Thymus (tissue), 11 donors: ENCODE measurements around the gene TMEM255B. TPM values are rescaled to one million over a fixed set of nuclear protein-coding genes. Genes with fewer than 3 reads are reported as not detected.
"Not testable (repeated sequence)": the region's sequence is repeated elsewhere in the genome, so short reads cannot be mapped to it uniquely, and the experiment has no call there.

Experiments used
- DNase-seq, 9 donors: peaks; one replicate each; pipeline ENCODE4 v3.0.0-alpha.2; 2013; ENCODE audit warnings: low spot score in 9 of 9, low read depth in 6 of 9, missing footprints in 1 of 9
- H3K27ac ChIP-seq, 2 donors: one replicate each; pipeline ENCODE4 v1.5.1; 2013; ENCODE audit warnings: control low read depth in 1 of 2, low read depth in 1 of 2, low read length in 1 of 2, mild to moderate bottlenecking in 1 of 2, moderate library complexity in 1 of 2
- H3K27me3 ChIP-seq, 2 donors: one replicate each; pipeline ENCODE4 v1.5.1; 2013; ENCODE audit warnings: low read length in 1 of 2; ENCODE audit not compliant: control insufficient read depth in 2 of 2, insufficient read depth in 1 of 2
- H3K36me3 ChIP-seq, 2 donors: one replicate each; pipeline ENCODE4 v1.5.1; 2013; ENCODE audit warnings: low read length in 1 of 2, mild to moderate bottlenecking in 1 of 2, moderate library complexity in 1 of 2; ENCODE audit not compliant: control insufficient read depth in 2 of 2, insufficient read depth in 2 of 2
- H3K4me1 ChIP-seq, 2 donors: one replicate each; pipeline ENCODE4 v1.5.1; 2013; ENCODE audit warnings: low read length in 2 of 2; ENCODE audit not compliant: control insufficient read depth in 2 of 2, insufficient read depth in 2 of 2
- H3K4me3 ChIP-seq, 2 donors: one replicate each; pipeline ENCODE4 v1.5.1; 2013; ENCODE audit warnings: low read length in 2 of 2, control low read depth in 1 of 2, mild to moderate bottlenecking in 1 of 2
- H3K9me3 ChIP-seq, 2 donors: one replicate each; pipeline ENCODE4 v1.5.1; 2013; ENCODE audit warnings: low read length in 1 of 2, mild to moderate bottlenecking in 1 of 2; ENCODE audit not compliant: control insufficient read depth in 2 of 2, insufficient read depth in 1 of 2
- WGBS: extraction: QIAGEN DNeasy Blood & Tissue Kit; methylation state at CpG from one replicate; pipeline ENCODE4 v1.1.7; 2013; 5-methylcytosine and 5-hydroxymethylcytosine counted together
- polyA plus RNA-seq: library from polyadenylated mRNA; stranded (reverse); fragments of 200-250 nt; gene quantifications from one replicate; pipeline ENCODE4 v1.2.3, GENCODE V29; 2013
- total RNA-seq: library from RNA; stranded (reverse); fragments of 120-200 nt; gene quantifications from one replicate; pipeline ENCODE4 v1.2.4, GENCODE V29; 2013
- donor health status: healthy.

TMEM255B gene
- total and polyA plus RNA-seq, 2 donors: 0.61 to 7.2 TPM

GRCh38 chr13:113825841-113826240 is 66.8 kb downstream of the TMEM255B start:
- Histone ChIP-seq H3K36me3 (peaks cover 2 to 5% of the 10 kb centered on the region in 2 donors), H3K9me3 (peaks cover 0 to 27% of the 10 kb centered on the region in 2 donors), H3K27me3 (peaks cover 0 to 4% of the 10 kb centered on the region in 2 donors), H3K4me1 (peaks cover 0 to 6% of the 10 kb centered on the region in 2 donors), H3K4me3 (no peak overlapping the region), H3K27ac (peak overlapping the region in 1 of 2 donors; percentile 33)
- WGBS: 91% methylated on average over 16 of the region's 16 CpGs
- no peak for DNase-seq

- not testable (repeated sequence) for H3K36me3 ChIP-seq, DNase-seq, H3K27ac ChIP-seq, H3K27me3 ChIP-seq, H3K4me3 ChIP-seq, H3K4me1 ChIP-seq
- WGBS: 93% methylated on average over 22 of the region's 35 CpGs
- H3K9me3 ChIP-seq: peaks cover 0 to 27% of the 10 kb centered on the region in 2 donors
Measured at GRCh38 chr13:113826446-113826845, 67.4 kb downstream of the TMEM255B start.

GRCh38 chr13:113827021-113827420 is 68.0 kb downstream of the TMEM255B start:
- no peak for DNase-seq
- H3K4me3 ChIP-seq: no peak overlapping the region
- no peaks in the 10 kb centered on the region for H3K27me3 ChIP-seq
- 94% methylated on average over 19 of the region's 19 CpGs for WGBS
- no peaks in the 10 kb centered on the region for H3K4me1 ChIP-seq
- peaks cover 0 to 27% of the 10 kb centered on the region in 2 donors for H3K9me3 ChIP-seq
- H3K36me3 ChIP-seq: peaks cover 2% of the 10 kb centered on the region in 2 donors
- H3K27ac ChIP-seq: no peak overlapping the region

- H3K27me3 ChIP-seq: no peaks in the 10 kb centered on the region
- WGBS: 98% methylated on average over 20 of the region's 20 CpGs
- H3K4me3 ChIP-seq: no peak overlapping the region
- H3K36me3 ChIP-seq: no peaks in the 10 kb centered on the region
- no peaks in the 10 kb centered on the region for H3K4me1 ChIP-seq
- H3K9me3 ChIP-seq: peaks cover 0 to 19% of the 10 kb centered on the region in 2 donors
- DNase-seq: no peak
- no peak overlapping the region for H3K27ac ChIP-seq
Measured at GRCh38 chr13:113828282-113828825, 69.3 kb downstream of the TMEM255B start.

- not testable (repeated sequence) for H3K27me3 ChIP-seq, H3K4me3 ChIP-seq, H3K9me3 ChIP-seq, H3K36me3 ChIP-seq, H3K4me1 ChIP-seq, DNase-seq, H3K27ac ChIP-seq
- WGBS: 91% methylated on average over 21 of the region's 22 CpGs
Measured at GRCh38 chr13:113830426-113830950, 71.5 kb downstream of the TMEM255B start.

GRCh38 chr13:113831061-113831460 is 72.0 kb downstream of the TMEM255B start:
- 94% methylated on average over 23 of the region's 23 CpGs for WGBS
- Histone ChIP-seq H3K9me3 (peaks cover 1 to 4% of the 10 kb centered on the region in 2 donors), H3K4me1 (no peaks in the 10 kb centered on the region), H3K36me3 (no peaks in the 10 kb centered on the region), H3K4me3 (no peak overlapping the region), H3K27me3 (no peaks in the 10 kb centered on the region), H3K27ac (no peak overlapping the region)
- DNase-seq: no peak

GRCh38 chr13:113832205-113832604 is 73.2 kb downstream of the TMEM255B start:
- Histone ChIP-seq H3K4me1 (peaks cover 0 to under 1% of the 10 kb centered on the region in 2 donors), H3K27me3 (no peaks in the 10 kb centered on the region), H3K4me3 (no peak overlapping the region), H3K36me3 (no peaks in the 10 kb centered on the region), H3K9me3 (peaks cover 1 to 4% of the 10 kb centered on the region in 2 donors), H3K27ac (no peak overlapping the region)
- 96% methylated on average over 19 of the region's 19 CpGs for WGBS
- no peak for DNase-seq

- H3K27me3 ChIP-seq: no peaks in the 10 kb centered on the region
- H3K9me3 ChIP-seq: peaks cover 1 to 4% of the 10 kb centered on the region in 2 donors
- WGBS: 97% methylated on average over 23 of the region's 23 CpGs
- no peak overlapping the region for H3K4me3 ChIP-seq
- no peak for DNase-seq
- peaks cover 0 to 4% of the 10 kb centered on the region in 2 donors for H3K4me1 ChIP-seq
- no peaks in the 10 kb centered on the region for H3K36me3 ChIP-seq
- no peak overlapping the region for H3K27ac ChIP-seq
Measured at GRCh38 chr13:113832631-113833030, 73.6 kb downstream of the TMEM255B start.

- H3K27me3 ChIP-seq: no peaks in the 10 kb centered on the region
- no peaks in the 10 kb centered on the region for H3K36me3 ChIP-seq
- H3K4me1 ChIP-seq: peaks cover 0 to 4% of the 10 kb centered on the region in 2 donors
- H3K9me3 ChIP-seq: peaks cover 1 to 4% of the 10 kb centered on the region in 2 donors
- no peak overlapping the region for H3K27ac ChIP-seq
- DNase-seq: no peak
- WGBS: 97% methylated on average over 25 of the region's 25 CpGs
- no peak overlapping the region for H3K4me3 ChIP-seq
Measured at GRCh38 chr13:113833111-113833830, 74.2 kb downstream of the TMEM255B start.
